Loucy (cell line): Measurements from ENCODE around the gene GPR12.

Experiments used
- CTCF ChIP-seq: fragments of 200-600 bp; sonication (generic); conservative IDR thresholded peaks from 2 replicates; pipeline ENCODE4 v1.5.1; 2014; ENCODE audit warnings: mild to moderate bottlenecking, antibody characterized with exemption, low read length
- EZH2phosphoT487 ChIP-seq: fragments of 200-600 bp; IDR thresholded peaks from 2 replicates; pipeline ENCODE4 v1.6.1; 2018; ENCODE audit warnings: antibody characterized with exemption, mild to moderate bottlenecking, moderate library complexity, borderline replicate concordance

- TF ChIP-seq EZH2phosphoT487 (no peak), CTCF (no peak)
Measured at GRCh38 chr13:26710166-26710565, 50.4 kb downstream of the GPR12 start.
